ENCODE results near the gene CCDC188.

Gene CCDC188

DNA sequence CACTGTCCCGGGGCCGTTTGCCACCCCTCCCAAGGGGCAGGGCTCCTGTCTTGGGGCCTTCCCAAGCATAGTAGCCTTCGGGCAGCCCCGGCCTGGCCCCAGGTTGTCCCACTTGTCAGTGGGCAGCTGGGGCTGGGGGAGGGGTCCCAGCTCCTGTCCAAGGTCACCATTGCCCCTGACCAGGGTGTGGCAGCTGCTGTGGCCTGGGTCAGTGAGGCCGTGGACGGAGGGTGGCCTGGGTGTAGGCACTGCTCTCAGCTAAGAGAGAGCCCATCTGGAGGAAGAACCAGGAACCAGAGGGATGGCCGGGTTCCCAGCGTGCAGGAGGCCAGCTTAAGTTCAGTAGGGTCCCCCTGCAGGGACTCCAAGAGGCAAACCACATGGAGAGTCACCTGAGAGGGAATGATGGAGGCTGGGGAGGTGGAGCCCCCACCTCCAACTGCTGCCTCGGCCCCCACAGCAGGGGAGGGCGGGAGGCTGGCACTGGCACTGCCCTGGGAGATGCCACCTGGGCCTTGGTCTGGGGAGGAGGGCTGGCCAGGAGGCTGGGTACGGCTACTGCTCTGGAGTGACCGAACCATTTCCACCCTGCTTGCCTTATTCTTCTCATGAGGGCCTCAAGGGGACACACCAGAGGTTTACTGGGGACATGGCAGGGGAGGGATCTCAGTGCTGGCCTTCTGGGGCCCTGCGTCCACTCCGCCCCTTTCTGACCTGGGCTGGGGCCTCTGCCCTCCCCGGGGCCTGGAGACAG, 6.8 kb upstream of the CCDC188 start:
- TF ChIP-seq, protein P1, sequence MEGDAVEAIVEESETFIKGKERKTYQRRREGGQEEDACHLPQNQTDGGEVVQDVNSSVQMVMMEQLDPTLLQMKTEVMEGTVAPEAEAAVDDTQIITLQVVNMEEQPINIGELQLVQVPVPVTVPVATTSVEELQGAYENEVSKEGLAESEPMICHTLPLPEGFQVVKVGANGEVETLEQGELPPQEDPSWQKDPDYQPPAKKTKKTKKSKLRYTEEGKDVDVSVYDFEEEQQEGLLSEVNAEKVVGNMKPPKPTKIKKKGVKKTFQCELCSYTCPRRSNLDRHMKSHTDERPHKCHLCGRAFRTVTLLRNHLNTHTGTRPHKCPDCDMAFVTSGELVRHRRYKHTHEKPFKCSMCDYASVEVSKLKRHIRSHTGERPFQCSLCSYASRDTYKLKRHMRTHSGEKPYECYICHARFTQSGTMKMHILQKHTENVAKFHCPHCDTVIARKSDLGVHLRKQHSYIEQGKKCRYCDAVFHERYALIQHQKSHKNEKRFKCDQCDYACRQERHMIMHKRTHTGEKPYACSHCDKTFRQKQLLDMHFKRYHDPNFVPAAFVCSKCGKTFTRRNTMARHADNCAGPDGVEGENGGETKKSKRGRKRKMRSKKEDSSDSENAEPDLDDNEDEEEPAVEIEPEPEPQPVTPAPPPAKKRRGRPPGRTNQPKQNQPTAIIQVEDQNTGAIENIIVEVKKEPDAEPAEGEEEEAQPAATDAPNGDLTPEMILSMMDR (IDR thresholded peaks at IDR 0.05; ENCODE audit: control extremely low read depth, extremely low read depth, low read depth, missing control alignments): no peak
- POLR2A ChIA-PET: no interaction called here
- CTCF ChIA-PET: interaction anchor here (1.0 to 2.3 kb wide), 22 partner anchors 9 to 307 kb away, joined by 3 to 21 read pairs (median 3); no protein-coding TSS in a partner anchor
- DNase-seq (ENCODE audit: extremely low spot score): no peak

DNA sequence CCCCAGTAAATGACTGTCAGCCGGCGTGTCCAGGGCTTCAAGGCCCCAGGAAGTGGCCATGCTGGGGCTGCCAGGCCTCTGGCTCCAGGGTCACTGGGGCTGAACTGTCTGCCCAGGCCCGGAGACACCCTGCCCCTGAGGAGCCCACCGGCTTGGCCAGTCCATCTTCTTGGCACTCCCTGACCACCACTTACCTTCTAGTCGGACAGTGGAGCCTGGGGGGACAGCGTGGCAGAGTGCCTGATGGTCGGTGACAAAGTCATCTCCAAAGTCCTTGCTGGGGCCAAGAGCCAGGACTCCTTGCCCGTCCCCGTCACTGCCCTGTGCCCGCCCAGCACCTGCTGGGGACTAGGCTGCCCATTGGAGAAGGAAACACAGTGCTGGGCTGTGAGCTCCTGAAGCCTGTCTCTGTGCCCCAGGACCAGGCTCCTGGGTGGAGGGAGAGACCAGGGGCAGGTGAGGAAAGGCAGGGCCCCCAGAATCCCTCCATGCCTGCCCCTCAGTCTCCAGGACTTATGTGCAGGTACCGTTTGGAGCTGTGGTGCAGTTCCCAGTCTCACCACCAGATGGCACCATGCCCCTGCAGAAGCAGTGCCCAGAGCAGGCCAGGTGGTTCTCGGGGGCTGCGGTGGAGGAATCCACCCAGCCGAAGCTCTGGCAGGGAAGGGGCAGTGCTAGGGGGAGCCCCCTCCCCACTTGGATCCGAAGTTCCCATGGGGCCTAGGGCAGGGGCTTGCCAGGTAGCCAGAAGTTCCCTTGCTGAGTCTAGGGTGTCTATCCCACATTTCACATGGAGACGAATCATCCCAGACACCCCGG, 6.0 kb upstream of the CCDC188 start:
- ChIA-PET POLR2A (no interaction called here), CTCF (interaction anchor here (0.7 to 2.3 kb wide), 23 partner anchors 8 to 307 kb away, joined by 3 to 21 read pairs (median 3); no protein-coding TSS in a partner anchor)
- peak; percentile 91 for DNase-seq (ENCODE audit: extremely low spot score)
- TF ChIP-seq, protein P1 (IDR thresholded peaks at IDR 0.05; ENCODE audit: control extremely low read depth, extremely low read depth, low read depth, missing control alignments): peak; percentile 99

DNA sequence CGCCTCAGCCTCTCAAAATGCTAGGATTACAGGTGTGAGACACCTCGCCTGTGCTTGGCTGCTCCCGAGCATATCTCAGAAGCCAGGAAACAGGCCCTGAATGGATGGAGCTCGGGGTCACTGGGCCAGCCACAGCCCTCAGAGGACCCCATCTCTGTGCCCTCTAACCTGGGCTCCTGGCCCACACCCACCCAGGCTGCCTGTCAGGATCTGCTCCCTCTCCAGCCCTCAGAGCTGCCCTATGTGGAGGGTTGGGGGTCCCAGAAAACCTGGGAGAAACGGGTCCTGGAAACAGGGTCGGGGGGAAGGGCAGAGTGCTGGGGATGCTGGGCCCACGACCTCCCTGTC, 5.2 kb upstream of the CCDC188 start:
- ChIA-PET POLR2A (no interaction called here), CTCF (interaction anchor here (1.1 to 2.3 kb wide), 5 partner anchors 82 to 262 kb away, joined by 3 to 19 read pairs (median 7); no protein-coding TSS in a partner anchor)
- no peak for DNase-seq (ENCODE audit: extremely low spot score)
- TF ChIP-seq, protein P1 (IDR thresholded peaks at IDR 0.05; ENCODE audit: control extremely low read depth, extremely low read depth, low read depth, missing control alignments): no peak

DNA sequence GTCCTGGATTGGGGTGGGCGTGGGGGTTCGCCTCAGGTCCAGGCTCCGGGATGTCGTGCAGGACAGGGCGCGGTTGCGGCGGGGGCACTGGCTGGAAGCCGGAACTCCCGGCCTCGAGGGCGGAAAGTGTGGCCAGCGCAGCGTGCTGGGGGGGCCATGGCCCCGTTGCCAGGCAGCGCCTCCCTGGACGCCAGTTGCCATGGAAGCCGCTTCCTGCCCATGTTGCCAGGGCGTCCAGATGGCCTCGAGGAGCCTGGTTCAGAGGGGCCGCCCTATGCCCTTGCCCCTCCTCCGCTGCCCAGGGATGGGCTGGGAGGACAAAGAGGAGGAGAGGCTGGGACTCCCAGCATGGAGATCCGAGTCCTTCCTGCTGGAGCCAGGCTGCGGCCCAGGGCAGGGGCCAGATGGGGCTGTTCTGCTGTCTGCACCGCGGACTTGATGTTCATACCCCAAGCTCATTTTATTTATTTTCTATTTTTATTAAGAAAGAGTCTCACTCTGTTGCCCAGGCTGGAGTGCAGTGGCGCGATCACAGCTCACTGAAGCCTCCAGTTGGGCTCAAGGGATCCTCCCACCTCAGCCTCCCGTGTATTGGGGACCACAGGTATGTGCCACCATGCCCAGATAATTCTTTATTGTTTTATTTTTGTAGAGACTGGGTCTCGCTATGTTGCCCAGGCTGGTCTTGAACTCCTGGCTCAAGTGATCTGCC, 4.6 kb upstream of the CCDC188 start:
- no peak for DNase-seq (ENCODE audit: extremely low spot score)
- POLR2A ChIA-PET: no interaction called here
- TF ChIP-seq, protein P1 (IDR thresholded peaks at IDR 0.05; ENCODE audit: control extremely low read depth, extremely low read depth, low read depth, missing control alignments): no peak
- CTCF ChIA-PET: interaction anchor here (1.1 to 2.3 kb wide), 4 partner anchors 114 to 262 kb away, joined by 3 to 8 read pairs (median 6); no protein-coding TSS in a partner anchor

DNA sequence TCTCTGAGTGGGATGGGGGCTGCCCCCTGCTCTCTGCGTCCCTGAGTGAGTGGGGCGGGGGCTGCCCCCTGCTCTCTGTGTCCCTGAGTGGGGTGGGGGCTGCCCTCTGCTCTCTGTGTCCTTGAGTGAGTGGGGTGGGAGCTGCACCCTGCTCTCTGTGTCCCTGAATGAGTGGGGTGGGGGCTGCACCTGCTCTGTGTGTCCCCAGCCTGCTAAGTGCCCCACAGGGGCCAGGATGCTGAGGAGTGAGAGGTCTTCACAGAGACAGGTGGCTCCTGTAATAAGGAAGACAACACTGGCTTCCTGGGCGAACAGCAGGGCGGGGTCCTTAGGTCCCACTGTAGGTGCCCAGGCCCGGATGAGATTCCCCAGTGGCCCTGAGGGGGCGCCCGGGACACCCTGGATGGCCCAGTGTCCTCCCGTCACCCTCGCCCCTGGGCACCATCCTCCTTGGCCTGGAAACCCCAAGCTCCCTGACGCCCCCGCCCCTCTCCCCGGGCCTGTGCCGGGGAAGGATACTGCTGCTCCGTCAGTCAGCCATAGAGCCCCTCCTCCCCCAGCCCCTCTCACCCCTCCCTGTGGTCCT, 3.8 kb upstream of the CCDC188 start:
- CTCF ChIA-PET: interaction anchor here (1.9 kb wide), 1 partner anchor 129 kb away, joined by 7 read pairs; no protein-coding TSS in a partner anchor
- POLR2A ChIA-PET: no interaction called here
- TF ChIP-seq, protein P1 (IDR thresholded peaks at IDR 0.05; ENCODE audit: control extremely low read depth, extremely low read depth, low read depth, missing control alignments): no peak
- no peak for DNase-seq (ENCODE audit: extremely low spot score)

DNA sequence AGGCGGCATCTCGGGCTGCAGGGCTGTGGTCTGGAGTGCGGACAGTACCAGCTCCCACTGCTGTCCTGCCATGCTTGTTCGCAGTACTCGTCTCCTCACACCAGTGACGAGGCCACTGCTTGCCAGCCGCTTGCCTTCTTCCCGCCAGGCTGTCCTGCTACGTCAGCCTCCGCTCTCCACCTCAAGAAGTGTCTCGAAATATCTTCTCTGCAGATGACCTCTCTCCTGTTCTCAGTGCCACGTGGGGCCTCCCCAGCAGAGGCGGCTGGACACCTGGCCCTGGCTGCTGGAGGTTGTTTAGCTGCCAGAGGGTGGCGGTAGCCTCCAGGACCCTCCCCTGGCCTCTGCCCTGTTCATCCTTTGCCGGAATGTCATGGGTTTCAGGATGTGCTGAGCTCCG, 3.1 kb upstream of the CCDC188 start:
- POLR2A ChIA-PET: no interaction called here
- DNase-seq (ENCODE audit: extremely low spot score): no peak
- TF ChIP-seq, protein P1 (IDR thresholded peaks at IDR 0.05; ENCODE audit: control extremely low read depth, extremely low read depth, low read depth, missing control alignments): no peak
- CTCF ChIA-PET: interaction anchor here (1.2 to 1.9 kb wide), 2 partner anchors 115 to 130 kb away, joined by 3 to 7 read pairs; no protein-coding TSS in a partner anchor
